Left lung (tissue), 10 donors: Measurements from ENCODE around the gene PDXDC1. TPM values are rescaled to one million over a fixed set of nuclear protein-coding genes. Genes with fewer than 3 reads are reported as not detected.
A peak's percentile ranks its signal among the peaks of the same experiment; 100 is the strongest.

Experiments used
- ATAC-seq: fragments of 200-7000 bp; cut with Tn5 transposase; one replicate; pipeline ENCODE4 v1.9.1; 2020; ENCODE audit warnings: moderate library complexity
- DNase-seq, 4 donors: peaks; one replicate each; pipeline ENCODE4 v3.0.0-alpha.2; 2013 to 2020
- H3K27ac ChIP-seq, 2 donors: fragments of 200-600 bp; sonication (generic) in 1 of 2; one replicate each; pipeline versions ENCODE4 v1.5.0 to v1.8.0; 2020 to 2021
- H3K27me3 ChIP-seq, 2 donors: fragments of 200-600 bp; sonication (generic) in 1 of 2; one replicate each; pipeline versions ENCODE4 v1.5.0 to v1.8.0; 2020 to 2021
- H3K36me3 ChIP-seq, 2 donors: fragments of 200-600 bp; sonication (generic) in 1 of 2; one replicate each; pipeline versions ENCODE4 v1.5.0 to v1.8.0; 2020 to 2021
- H3K4me1 ChIP-seq, 2 donors: fragments of 200-600 bp; one replicate each; pipeline ENCODE4 v1.8.0; 2021
- H3K4me3 ChIP-seq, 2 donors: fragments of 200-600 bp; sonication (generic) in 1 of 2; one replicate each; pipeline versions ENCODE4 v1.5.0 to v1.8.0; 2020 to 2021; ENCODE audit warnings: mild to moderate bottlenecking in 1 of 2
- H3K9me3 ChIP-seq, 2 donors: fragments of 200-600 bp; sonication (generic) in 1 of 2; one replicate each; pipeline versions ENCODE4 v1.5.0 to v1.8.0; 2020 to 2021
- CTCF ChIP-seq, 2 donors: fragments of 200-600 bp; sonication (generic) in 1 of 2; IDR thresholded peaks; one replicate each; pipeline versions ENCODE4 v1.5.0 to v1.8.0; 2021; ENCODE audit warnings: antibody characterized with exemption in 2 of 2
- intact Hi-C, 2 donors: fragments of 100-400 bp; cut with DNase I; formaldehyde crosslinking; loops; one replicate each; pipeline versions ENCODE4 v1.11.2 to v1.14.2; 2022
- polyA plus RNA-seq, 6 donors: library from polyadenylated mRNA; unstranded; fragments of 120-200 nt; gene quantifications; one replicate each; pipeline ENCODE4 v1.2.1, GENCODE V29; 2013; ENCODE audit not compliant: insufficient read length in 6 of 6
- total RNA-seq, 2 donors: library from RNA; stranded (reverse); fragmentation: NEBNext Ultra II Directional; extraction: Animal tissue kit (Norgen Biotek cat#: 25700); gene quantifications; one replicate each; pipeline ENCODE4 v1.2.1, GENCODE V29; 2021
- donor health status: DM: no; HTN: yes; CAD: no.
- donor health status: DM: no; HTN: no; CAD: no.

PDXDC1 gene
- total and polyA plus RNA-seq, 8 donors = 55.7 to 111 (median 92.4) TPM

GRCh38 chr16:14955546-14956231 is 19.1 kb upstream of the PDXDC1 start:
- Histone ChIP-seq H3K36me3 (no peaks in the 10 kb centered on the region), H3K9me3 (no peaks in the 10 kb centered on the region), H3K4me1 (peaks cover 0 to 6% of the 10 kb centered on the region in 2 donors), H3K27me3 (no peaks in the 10 kb centered on the region), H3K27ac (no peak overlapping the region), H3K4me3 (no peak overlapping the region)
- no peak for DNase-seq
- intact Hi-C loops = no loop called here
- ATAC-seq = no peak
- no peak for TF ChIP-seq CTCF (IDR thresholded peaks at IDR 0.05)

- H3K4me3 ChIP-seq = no peak overlapping the region
- peaks cover 0 to 6% of the 10 kb centered on the region in 2 donors for H3K4me1 ChIP-seq
- no peaks in the 10 kb centered on the region for H3K9me3 ChIP-seq
- no peak overlapping the region for H3K27ac ChIP-seq
- no peak for TF ChIP-seq CTCF (IDR thresholded peaks at IDR 0.05)
- H3K36me3 ChIP-seq = no peaks in the 10 kb centered on the region
- intact Hi-C loops = no loop called here
- no peaks in the 10 kb centered on the region for H3K27me3 ChIP-seq
- ATAC-seq = no peak
- DNase-seq = peak in 1 of 4 donors; percentile 83
These were observed 17.1 kb upstream of the PDXDC1 start for GRCh38 chr16:14957576-14958322.

GRCh38 chr16:14958323-14958600 is 16.6 kb upstream of the PDXDC1 start:
- Histone ChIP-seq H3K4me3 (no peak overlapping the region), H3K27me3 (no peaks in the 10 kb centered on the region), H3K27ac (no peak overlapping the region), H3K4me1 (peaks cover 0 to 6% of the 10 kb centered on the region in 2 donors), H3K9me3 (no peaks in the 10 kb centered on the region), H3K36me3 (no peaks in the 10 kb centered on the region)
- DNase-seq (no peak), ATAC-seq (no peak)
- no peak for TF ChIP-seq CTCF (IDR thresholded peaks at IDR 0.05)
- intact Hi-C loops = no loop called here

- H3K27ac ChIP-seq = no peak overlapping the region
- no peaks in the 10 kb centered on the region for H3K9me3 ChIP-seq
- H3K27me3 ChIP-seq = no peaks in the 10 kb centered on the region
- DNase-seq (no peak), ATAC-seq (no peak)
- no peak overlapping the region for H3K4me3 ChIP-seq
- peaks cover 0 to 6% of the 10 kb centered on the region in 2 donors for H3K4me1 ChIP-seq
- intact Hi-C loops = no loop called here
- no peaks in the 10 kb centered on the region for H3K36me3 ChIP-seq
- no peak for TF ChIP-seq CTCF (IDR thresholded peaks at IDR 0.05)
These were observed 15.9 kb upstream of the PDXDC1 start for GRCh38 chr16:14958970-14959369.

GRCh38 chr16:14961405-14962186 is 13.2 kb upstream of the PDXDC1 start:
- TF ChIP-seq CTCF (IDR thresholded peaks at IDR 0.05) = no peak
- Histone ChIP-seq H3K36me3 (no peaks in the 10 kb centered on the region), H3K9me3 (no peaks in the 10 kb centered on the region), H3K27ac (no peak overlapping the region), H3K4me3 (no peak overlapping the region), H3K27me3 (no peaks in the 10 kb centered on the region), H3K4me1 (peaks cover 0 to 6% of the 10 kb centered on the region in 2 donors)
- no peak for ATAC-seq
- no peak for DNase-seq
- intact Hi-C loops = no loop called here
